Measurements from ENCODE around the gene GTF2H4.

DNA sequence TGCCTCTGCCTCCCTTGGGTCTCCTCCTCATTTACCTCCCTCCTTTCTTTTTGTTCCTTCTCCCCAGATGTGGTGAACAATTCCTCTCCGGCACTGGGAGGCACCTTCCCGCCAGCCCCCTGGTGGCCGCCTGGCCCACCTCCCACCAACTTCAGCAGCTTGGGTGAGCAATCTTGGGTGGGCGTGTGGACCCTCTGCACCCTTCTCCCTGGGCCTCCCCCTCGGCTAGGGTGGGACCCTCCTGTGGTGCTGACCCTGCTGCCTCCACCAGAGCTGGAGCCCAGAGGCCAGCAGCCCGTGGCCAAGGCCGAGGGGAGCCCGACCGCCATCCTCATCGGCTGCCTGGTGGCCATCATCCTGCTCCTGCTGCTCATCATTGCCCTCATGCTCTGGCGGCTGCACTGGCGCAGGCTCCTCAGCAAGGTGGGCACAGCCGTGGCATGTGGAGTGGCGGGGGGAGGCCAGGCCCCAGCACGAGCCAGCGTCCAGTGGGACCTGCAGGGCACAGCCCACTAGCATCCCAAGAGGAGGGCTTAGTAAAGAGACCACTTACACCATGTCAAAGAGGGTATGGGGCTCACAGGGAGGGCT lies 14.9 kb upstream of the GTF2H4 start:
- no peak for TF ChIP-seq CTCF (IDR thresholded peaks at IDR 0.05; ENCODE audit: low read depth, low read length)
- no peak for TF ChIP-seq EZH2phosphoT487 (IDR thresholded peaks at IDR 0.05; ENCODE audit: low read depth)

All from OCI-LY3 (cell line).